Daoy (cell line): ENCODE measurements around the gene TBCD. TPM values are rescaled to one million over a fixed set of nuclear protein-coding genes. Genes with fewer than 3 reads are reported as not detected.

ENCODE experiments used
- DNase-seq: peaks from one replicate; pipeline ENCODE4 v3.0.0-alpha.2; 2015; ENCODE audit warnings: low read depth
- total RNA-seq: library from RNA; depleted of rRNA; stranded (reverse); fragments of >200 nt; shearing (Covaris generic); gene quantifications from 2 replicates; pipeline ENCODE4 v1.2.3, GENCODE V29; 2014

Gene TBCD
- total RNA-seq, 1 experiment from 2014 or later = 23.0 TPM

DNA sequence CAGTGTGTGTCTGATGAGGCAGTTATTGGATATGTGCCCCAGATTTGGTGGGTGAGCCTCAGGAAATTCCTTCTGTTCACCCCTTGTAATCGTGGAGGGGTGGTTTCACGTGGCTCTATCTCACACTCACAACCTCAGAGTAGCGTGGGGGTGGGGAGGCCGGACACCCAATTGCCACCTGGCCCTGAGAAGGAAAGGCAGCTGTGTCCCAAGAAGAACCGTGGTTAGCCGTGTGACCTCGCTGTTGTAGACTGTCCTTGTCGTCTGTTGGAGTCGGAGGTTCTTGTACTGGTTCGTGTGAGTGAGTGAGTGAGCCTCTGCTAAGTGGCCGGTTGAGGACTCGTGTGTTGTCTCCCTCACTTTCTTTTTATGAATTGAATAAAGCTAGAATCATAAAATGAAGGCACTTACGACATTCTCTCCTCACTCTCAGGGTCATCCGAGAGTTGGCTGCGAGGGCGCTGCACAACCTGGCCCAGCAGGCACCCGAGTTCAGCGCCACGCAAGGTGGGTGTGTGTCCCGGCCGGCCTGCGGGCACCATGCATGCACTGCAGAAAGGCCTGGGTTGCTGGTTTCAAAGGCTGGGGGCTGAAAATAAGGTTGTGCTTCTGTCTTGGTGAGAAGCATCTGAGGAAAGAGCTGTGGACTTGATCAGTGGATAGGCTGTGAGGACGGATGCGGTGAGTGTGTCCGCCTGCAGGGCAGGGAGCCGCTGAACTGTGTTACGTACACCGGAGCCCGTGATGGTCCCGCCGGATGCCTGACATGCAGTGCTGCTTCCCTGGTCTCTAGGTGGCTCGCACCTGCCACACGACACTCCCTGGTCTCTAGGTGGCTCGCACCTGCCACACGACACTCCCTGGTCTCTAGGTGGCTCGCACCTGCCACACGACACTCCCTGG is 151.4 kb downstream of the TBCD start:
- DNase-seq = no peak

DNA sequence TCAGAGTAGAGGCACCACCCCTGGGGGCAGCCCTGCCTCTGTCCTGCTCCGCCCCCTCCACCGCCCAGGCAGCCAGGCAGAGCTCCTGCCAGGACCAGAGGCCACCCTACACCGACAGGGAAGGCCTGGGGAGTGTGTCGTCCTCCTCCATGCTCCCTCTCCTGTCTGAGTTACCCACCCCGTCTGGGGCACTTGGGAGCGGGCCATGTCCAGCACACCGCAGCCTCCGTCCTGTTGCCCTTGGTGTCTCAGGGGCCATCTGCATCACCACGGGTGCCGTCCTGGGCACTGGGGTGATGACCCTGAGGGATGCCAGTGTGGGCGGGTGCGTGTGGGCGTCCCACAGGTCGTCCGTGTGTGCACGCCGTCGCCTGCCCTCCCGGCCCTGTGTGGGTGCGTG is 153.3 kb downstream of the TBCD start:
- DNase-seq = no peak

DNA sequence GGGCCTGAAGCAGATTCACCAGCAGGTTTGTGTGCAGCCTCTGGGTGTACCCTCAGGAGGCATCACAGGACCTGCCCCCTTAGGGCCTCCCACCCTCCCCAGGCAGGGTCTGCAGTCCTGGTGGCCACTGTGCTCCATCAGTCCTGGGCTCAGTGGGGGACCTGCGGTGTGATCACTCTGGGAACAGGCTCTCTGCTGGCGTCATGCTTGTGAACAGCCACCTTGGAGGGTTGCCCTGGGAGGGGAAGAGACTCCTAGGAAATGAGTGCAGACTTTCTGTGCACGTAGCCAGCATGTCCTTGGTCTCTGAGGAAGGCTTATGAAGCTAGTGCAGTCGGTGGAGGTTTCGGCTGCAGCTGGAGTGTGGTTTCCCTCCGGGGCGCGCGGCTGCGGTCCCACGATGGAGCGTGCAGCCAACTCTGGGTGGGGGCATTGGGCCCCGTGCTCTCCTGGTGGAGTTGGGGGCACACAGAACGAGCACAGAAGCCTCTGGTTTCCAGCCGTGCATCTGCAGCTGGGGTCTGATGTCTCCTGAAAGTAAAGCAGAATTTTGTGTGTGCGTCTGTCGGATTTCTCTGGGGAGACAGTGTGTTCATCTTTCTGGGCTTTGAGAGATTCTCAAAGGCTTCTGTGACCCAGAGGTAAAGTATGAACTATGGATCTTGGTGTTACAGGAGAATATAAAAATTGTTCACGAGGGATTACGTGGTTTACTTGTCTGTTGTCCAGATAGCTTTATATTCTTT is 156.1 kb downstream of the TBCD start:
- no peak for DNase-seq

GRCh38 chr17:82908543-82909160 is 156.8 kb downstream of the TBCD start:
- no peak for DNase-seq

- DNase-seq = no peak
Measured at GRCh38 chr17:82909322-82909904, 157.5 kb downstream of the TBCD start.

GRCh38 chr17:82910041-82910481 is 158.2 kb downstream of the TBCD start:
- no peak for DNase-seq

DNA sequence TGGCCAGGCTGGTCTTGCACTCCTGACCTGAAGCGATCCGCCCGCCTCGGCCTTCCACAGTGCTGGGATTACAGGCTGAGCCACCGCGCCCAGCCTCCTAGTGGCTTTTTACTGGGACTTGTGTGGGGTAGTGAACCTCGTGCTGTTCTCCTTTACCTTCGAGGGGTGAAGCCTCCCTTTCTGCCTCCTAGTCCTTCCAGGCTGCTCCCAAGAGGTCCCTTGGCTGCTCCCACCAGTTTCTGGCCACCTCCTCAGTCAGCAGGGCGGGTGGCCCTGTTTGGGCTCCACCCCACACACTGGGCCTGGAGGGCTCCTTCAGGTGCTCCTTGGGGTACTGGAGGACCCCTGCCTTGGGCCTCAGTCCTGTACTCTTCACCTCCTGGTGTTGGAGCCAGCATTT is 158.9 kb downstream of the TBCD start:
- no peak for DNase-seq

- DNase-seq = no peak
Measured at GRCh38 chr17:82911822-82912221, 160.0 kb downstream of the TBCD start.

GRCh38 chr17:82912484-82913089 is 160.7 kb downstream of the TBCD start:
- no peak for DNase-seq

DNA sequence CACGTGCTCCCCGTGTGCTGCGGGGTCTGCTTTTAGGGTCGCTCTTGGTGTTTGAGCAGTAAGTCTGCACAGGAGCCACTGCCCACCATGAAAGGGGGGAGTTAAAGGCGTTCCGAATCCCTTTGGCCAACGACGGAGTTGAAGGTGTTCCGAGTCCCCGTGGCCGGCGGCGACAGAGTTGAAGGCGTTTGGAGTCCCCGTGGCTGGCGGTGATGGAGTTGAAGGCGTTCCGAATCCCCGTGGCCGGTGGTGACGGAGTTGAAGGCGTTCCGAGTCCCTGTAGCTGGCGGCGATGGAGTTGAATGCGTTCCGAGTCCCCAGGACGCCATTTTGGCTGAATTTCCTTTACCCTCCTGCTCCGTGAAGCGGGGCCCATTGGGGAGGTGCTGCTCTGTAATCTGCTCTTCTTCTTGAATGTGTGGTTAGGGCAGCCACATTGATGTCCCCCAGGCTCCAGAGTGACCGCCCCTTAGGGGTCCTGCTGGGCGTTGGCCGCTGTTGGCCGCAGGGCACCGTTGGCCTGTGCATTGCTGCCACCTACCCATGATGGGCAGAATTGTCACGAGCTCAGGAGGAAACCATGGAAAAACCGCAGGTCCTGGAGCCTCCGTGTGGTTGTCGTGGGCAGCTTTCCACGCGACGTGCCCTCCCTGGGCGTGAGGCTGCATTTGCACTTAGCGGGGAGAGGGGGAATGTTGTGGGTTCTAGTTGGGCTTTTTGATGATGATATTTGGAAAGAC is 161.6 kb downstream of the TBCD start:
- no peak for DNase-seq

DNA sequence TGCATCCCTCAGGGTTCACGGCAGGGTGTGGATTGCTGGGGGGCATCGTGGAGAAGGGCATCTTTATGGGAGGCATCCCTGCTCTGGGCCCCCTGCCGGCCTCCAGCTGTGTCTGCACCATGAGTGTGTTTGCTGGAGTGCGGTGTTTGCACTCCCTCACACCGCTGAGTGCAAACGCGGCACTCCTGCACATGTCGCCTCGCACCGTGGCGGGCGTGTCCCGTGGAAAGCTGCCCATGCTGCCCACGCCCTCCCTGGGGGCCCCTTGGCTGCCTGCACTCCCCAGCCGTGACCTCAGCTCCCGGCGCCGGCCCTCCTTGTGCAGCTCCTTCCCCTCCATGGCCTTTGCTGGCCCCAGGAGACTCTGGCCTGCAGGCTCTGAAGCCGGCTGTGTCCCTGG is 162.5 kb downstream of the TBCD start:
- DNase-seq = no peak

- DNase-seq = no peak
Measured at GRCh38 chr17:82915010-82915756, 163.3 kb downstream of the TBCD start.

GRCh38 chr17:82915757-82916027 is 163.8 kb downstream of the TBCD start:
- DNase-seq = no peak

GRCh38 chr17:82917699-82918345 is 166.0 kb downstream of the TBCD start:
- no peak for DNase-seq

DNA sequence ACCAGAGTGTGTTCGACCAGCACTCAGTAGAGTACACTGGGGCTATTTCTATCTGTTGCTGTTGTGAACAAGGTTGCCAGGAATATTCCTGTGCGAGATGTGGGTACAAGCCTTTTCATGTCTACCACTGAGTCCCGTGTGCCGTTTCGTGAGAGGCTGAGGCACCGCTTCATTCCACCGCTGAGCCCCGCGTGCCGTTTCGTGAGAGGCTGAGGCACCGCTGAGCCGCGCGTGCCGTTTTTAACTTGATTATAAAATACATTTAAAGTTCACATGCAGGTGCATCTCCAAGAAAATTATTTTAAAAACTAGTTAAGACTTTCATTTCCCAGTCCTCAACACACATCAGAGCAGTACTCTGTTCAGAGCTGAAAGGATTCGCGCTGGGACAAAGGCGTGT is 166.6 kb downstream of the TBCD start:
- DNase-seq = no peak

- no peak for DNase-seq
Measured at GRCh38 chr17:82920150-82920549, 168.3 kb downstream of the TBCD start.

GRCh38 chr17:82920715-82921114 is 168.8 kb downstream of the TBCD start:
- DNase-seq = no peak

DNA sequence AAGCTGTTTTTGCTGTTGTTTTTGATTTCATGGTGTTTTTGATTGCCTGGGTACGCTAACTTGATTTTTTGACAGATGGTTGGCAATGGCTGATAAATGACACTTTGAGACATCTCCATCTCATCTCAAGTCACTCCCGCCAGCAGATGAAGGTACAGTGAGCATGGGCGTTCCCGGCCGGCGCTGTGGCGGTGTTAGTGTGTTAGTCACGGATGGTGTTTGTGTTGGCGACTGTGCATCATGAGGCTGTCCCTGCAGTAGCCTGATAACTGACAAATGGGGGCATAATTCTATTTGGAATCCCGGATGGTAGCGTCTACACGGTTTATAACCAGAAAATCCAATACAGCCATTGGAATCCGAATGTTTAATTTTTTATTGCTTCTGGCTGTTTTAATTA is 169.6 kb downstream of the TBCD start:
- DNase-seq = no peak

GRCh38 chr17:82922646-82923045 is 170.8 kb downstream of the TBCD start:
- no peak for DNase-seq
